ENCODE results near the gene YPEL2. TPM values are rescaled to one million over a fixed set of nuclear protein-coding genes. Genes with fewer than 3 reads are reported as not detected.

Gene YPEL2
- total and polyA plus RNA-seq, 2 of the 13 experiments (the other 11 are each of a cell fraction or from before 2014, with no cell fraction given), result 8.5 to 21.1 TPM

GRCh38 chr17:59331929-59332748 lies 684 bp downstream of the YPEL2 start (continued):
- TF ChIP-seq ZNF30 (CRISPR knock-in tag; IDR thresholded peaks at IDR 0.05), result 0 out of 2 replicates have a peak, but pooled peaks have one; percentile 40
- TF ChIP-seq RNF219 (CRISPR knock-in tag; IDR thresholded peaks at IDR 0.05), result no peak
- TF ChIP-seq FOSL2 (CRISPR knock-in tag; IDR thresholded peaks at IDR 0.05), result no peak
- TF ChIP-seq ASH2L (IDR thresholded peaks at IDR 0.05; ENCODE audit: insufficient read length, low read depth, low read length), result no peak
- no peak for TF ChIP-seq ZNF878 (CRISPR knock-in tag; IDR thresholded peaks at IDR 0.05)
- no peak; the same call in 1 of the 2 replicates for TF ChIP-seq CCDC6 (CRISPR knock-in tag; IDR thresholded peaks at IDR 0.05)
- TF ChIP-seq TEF (CRISPR knock-in tag; IDR thresholded peaks at IDR 0.05), result no peak
- TF ChIP-seq RFX3 (CRISPR knock-in tag; IDR thresholded peaks at IDR 0.05), result no peak
- TF ChIP-seq CSRNP2 (CRISPR knock-in tag; conservative IDR thresholded peaks at IDR 0.05; ENCODE audit: low read depth), result no peak
- TF ChIP-seq MIXL1 (CRISPR knock-in tag; IDR thresholded peaks at IDR 0.05), result no peak
- TF ChIP-seq ZNF546 (CRISPR knock-in tag; conservative IDR thresholded peaks at IDR 0.05), result no peak; the same call in 1 of the 2 replicates
- 0 out of 2 replicates have a peak, but pooled peaks have one; percentile 38 for TF ChIP-seq YEATS4 (CRISPR knock-in tag; IDR thresholded peaks at IDR 0.05; ENCODE audit: borderline replicate concordance)
- no peak for TF ChIP-seq ZNF672 (CRISPR knock-in tag; IDR thresholded peaks at IDR 0.05)
- 0 out of 2 replicates have a peak, but pooled peaks have one; percentile 29 for TF ChIP-seq ZNF34 (CRISPR knock-in tag; IDR thresholded peaks at IDR 0.05; ENCODE audit: borderline replicate concordance)
- no peak for TF ChIP-seq STAG1 (CRISPR knock-in tag; IDR thresholded peaks at IDR 0.05)
- no peak for TF ChIP-seq MLLT10 (CRISPR knock-in tag; IDR thresholded peaks at IDR 0.05)
- no peak for TF ChIP-seq EP300 (IDR thresholded peaks at IDR 0.05; ENCODE audit: low read depth in 2 of 2, low read length in 2 of 2)
- no peak for TF ChIP-seq EP300 (CRISPR knock-in tag; IDR thresholded peaks at IDR 0.05; ENCODE audit: borderline replicate concordance)
- TF ChIP-seq ZNF543 (CRISPR knock-in tag; IDR thresholded peaks at IDR 0.05), result 0 out of 2 replicates have a peak, but pooled peaks have one; percentile 48
- 0 out of 2 replicates have a peak, but pooled peaks have one; percentile 2 for TF ChIP-seq ZBTB2 (CRISPR knock-in tag; IDR thresholded peaks at IDR 0.05; ENCODE audit: low read depth)
- no peak for TF ChIP-seq BCL6 (CRISPR knock-in tag; IDR thresholded peaks at IDR 0.05)
- TF ChIP-seq JUND (CRISPR knock-in tag; IDR thresholded peaks at IDR 0.05), result no peak
